Uterus (tissue), 2 donors: ENCODE data around the gene LENG8.

Experiments used
- POLR2A ChIP-seq, 2 donors: fragments of 450-650 bp; IDR thresholded peaks; one replicate each; pipeline ENCODE4 v1.6.1; 2016; ENCODE audit warnings: antibody characterized with exemption in 2 of 2, mild to moderate bottlenecking in 1 of 2, moderate library complexity in 1 of 2
- TF ChIP-seq, protein P1 (sequence below), 4 experiments: fragments of 200-600 bp in 2 of 4; fragments of 450-650 bp in 2 of 4; sonication (generic) in 2 of 4; IDR thresholded peaks; one replicate each; pipeline ENCODE4 v1.5.1; 2016 to 2019; ENCODE audit warnings: antibody characterized with exemption in 4 of 4, mild to moderate bottlenecking in 2 of 4, moderate library complexity in 1 of 4

- no peak for TF ChIP-seq POLR2A (IDR thresholded peaks at IDR 0.05)
- TF ChIP-seq, protein P1, sequence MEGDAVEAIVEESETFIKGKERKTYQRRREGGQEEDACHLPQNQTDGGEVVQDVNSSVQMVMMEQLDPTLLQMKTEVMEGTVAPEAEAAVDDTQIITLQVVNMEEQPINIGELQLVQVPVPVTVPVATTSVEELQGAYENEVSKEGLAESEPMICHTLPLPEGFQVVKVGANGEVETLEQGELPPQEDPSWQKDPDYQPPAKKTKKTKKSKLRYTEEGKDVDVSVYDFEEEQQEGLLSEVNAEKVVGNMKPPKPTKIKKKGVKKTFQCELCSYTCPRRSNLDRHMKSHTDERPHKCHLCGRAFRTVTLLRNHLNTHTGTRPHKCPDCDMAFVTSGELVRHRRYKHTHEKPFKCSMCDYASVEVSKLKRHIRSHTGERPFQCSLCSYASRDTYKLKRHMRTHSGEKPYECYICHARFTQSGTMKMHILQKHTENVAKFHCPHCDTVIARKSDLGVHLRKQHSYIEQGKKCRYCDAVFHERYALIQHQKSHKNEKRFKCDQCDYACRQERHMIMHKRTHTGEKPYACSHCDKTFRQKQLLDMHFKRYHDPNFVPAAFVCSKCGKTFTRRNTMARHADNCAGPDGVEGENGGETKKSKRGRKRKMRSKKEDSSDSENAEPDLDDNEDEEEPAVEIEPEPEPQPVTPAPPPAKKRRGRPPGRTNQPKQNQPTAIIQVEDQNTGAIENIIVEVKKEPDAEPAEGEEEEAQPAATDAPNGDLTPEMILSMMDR (IDR thresholded peaks at IDR 0.05), result no peak
Observed at GRCh38 chr19:54432144-54432738, 16.8 kb upstream of the LENG8 start.
